Activated CD8-positive, alpha-beta T cell treated with anti-CD3 and anti-CD28 coated beads for 36 hours (primary cell): ENCODE data around the gene STIM2. TPM values are rescaled to one million over a fixed set of nuclear protein-coding genes. Genes with fewer than 3 reads are reported as not detected.

Experiments
- ATAC-seq: fragments of 200-7000 bp; cut with Tn5 transposase; one replicate; pipeline ENCODE4 v1.10.0; 2021; ENCODE audit warnings: mild to moderate bottlenecking, moderate library complexity
- CTCF ChIA-PET: fragments of 350-600 bp; sonication (Branson Sonifier 250); formaldehyde crosslinking; loops from one replicate; lab custom pipeline; 2021; ENCODE audit warnings: antibody characterized with exemption; lab: Charles Lee
- POLR2A ChIA-PET: fragments of 350-600 bp; sonication (Branson Sonifier 250); formaldehyde crosslinking; loops from one replicate; lab custom pipeline; 2021; ENCODE audit warnings: antibody characterized with exemption; lab: Charles Lee
- DNase-seq: peaks from one replicate; pipeline ENCODE4 v3.0.0-alpha.2; 2020
- H3K27ac Mint-ChIP-seq: one replicate; pipeline ENCODE4 v1.8.0; 2021; ENCODE audit warnings: mild to moderate bottlenecking, mixed read lengths
- H3K27me3 Mint-ChIP-seq: one replicate; pipeline ENCODE4 v1.8.0; 2021; ENCODE audit warnings: mixed read lengths
- H3K36me3 Mint-ChIP-seq: one replicate; pipeline ENCODE4 v1.8.0; 2021; ENCODE audit warnings: low read depth, mixed read lengths
- H3K4me1 Mint-ChIP-seq: one replicate; pipeline ENCODE4 v1.8.0; 2021; ENCODE audit warnings: low read depth, mixed read lengths
- H3K4me3 Mint-ChIP-seq: one replicate; pipeline ENCODE4 v1.8.0; 2021; ENCODE audit warnings: mild to moderate bottlenecking, moderate library complexity, mixed read lengths
- H3K9me3 Mint-ChIP-seq: one replicate; pipeline ENCODE4 v1.8.0; 2021; ENCODE audit warnings: mixed read lengths
- intact Hi-C: fragments of 100-400 bp; cut with micrococcal nuclease; formaldehyde crosslinking; loops from one replicate; pipeline ENCODE4 v1.10.0; 2022
- total RNA-seq, 2 experiments: library from RNA; stranded (reverse); gene quantifications; one replicate each; pipeline ENCODE4 v1.2.3, GENCODE V29; 2021
- TF ChIP-seq, protein P1 (sequence below): fragments of 200-600 bp; IDR thresholded peaks from one replicate; pipeline ENCODE4 v1.8.0; 2022; ENCODE audit warnings: antibody characterized with exemption, mild to moderate bottlenecking

Gene STIM2
- total RNA-seq, 2 experiments from 2014 or later, result 44.4 to 46.6 TPM

DNA sequence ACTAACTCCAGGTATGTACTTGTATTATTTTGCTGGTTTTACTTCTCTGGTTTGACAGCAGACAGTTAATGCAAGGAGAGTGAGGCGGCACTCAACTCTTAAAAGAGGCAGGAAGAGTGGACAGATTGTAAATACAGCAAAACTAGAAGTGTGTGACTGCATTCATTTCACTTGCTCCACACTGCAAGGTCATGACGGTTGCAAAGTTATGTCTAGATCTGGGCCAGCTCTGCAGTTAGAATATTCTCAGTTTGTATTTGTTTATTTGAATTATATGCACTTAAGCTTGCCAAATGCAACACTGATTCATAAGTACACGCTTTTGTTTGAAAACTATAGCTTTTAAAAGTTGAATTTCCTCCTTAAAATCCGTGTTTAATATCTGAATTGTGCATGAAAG, 148.9 kb downstream of the STIM2 start:
- ChIA-PET POLR2A (no interaction called here), CTCF (interaction anchor here (0.6 to 2.3 kb wide), 16 partner anchors 10 to 426 kb away, joined by 3 to 12 read pairs (median 4); partner anchors contain the start of gene TBC1D19)
- intact Hi-C loops, result loop anchor here (10.0 kb wide), 2 partner anchors 425 to 685 kb away; partner anchors contain the start of genes RBPJ and TBC1D19
- ATAC-seq (no peak), DNase-seq (no peak)
- Mint-ChIP-seq H3K36me3 (peaks cover 15% of the 10 kb centered on the region), H3K27ac (no peak overlapping the region), H3K4me1 (peaks cover 36% of the 10 kb centered on the region), H3K4me3 (no peak overlapping the region), H3K9me3 (no peaks in the 10 kb centered on the region), H3K27me3 (no peaks in the 10 kb centered on the region)
- TF ChIP-seq, protein P1, sequence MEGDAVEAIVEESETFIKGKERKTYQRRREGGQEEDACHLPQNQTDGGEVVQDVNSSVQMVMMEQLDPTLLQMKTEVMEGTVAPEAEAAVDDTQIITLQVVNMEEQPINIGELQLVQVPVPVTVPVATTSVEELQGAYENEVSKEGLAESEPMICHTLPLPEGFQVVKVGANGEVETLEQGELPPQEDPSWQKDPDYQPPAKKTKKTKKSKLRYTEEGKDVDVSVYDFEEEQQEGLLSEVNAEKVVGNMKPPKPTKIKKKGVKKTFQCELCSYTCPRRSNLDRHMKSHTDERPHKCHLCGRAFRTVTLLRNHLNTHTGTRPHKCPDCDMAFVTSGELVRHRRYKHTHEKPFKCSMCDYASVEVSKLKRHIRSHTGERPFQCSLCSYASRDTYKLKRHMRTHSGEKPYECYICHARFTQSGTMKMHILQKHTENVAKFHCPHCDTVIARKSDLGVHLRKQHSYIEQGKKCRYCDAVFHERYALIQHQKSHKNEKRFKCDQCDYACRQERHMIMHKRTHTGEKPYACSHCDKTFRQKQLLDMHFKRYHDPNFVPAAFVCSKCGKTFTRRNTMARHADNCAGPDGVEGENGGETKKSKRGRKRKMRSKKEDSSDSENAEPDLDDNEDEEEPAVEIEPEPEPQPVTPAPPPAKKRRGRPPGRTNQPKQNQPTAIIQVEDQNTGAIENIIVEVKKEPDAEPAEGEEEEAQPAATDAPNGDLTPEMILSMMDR, result no peak

DNA sequence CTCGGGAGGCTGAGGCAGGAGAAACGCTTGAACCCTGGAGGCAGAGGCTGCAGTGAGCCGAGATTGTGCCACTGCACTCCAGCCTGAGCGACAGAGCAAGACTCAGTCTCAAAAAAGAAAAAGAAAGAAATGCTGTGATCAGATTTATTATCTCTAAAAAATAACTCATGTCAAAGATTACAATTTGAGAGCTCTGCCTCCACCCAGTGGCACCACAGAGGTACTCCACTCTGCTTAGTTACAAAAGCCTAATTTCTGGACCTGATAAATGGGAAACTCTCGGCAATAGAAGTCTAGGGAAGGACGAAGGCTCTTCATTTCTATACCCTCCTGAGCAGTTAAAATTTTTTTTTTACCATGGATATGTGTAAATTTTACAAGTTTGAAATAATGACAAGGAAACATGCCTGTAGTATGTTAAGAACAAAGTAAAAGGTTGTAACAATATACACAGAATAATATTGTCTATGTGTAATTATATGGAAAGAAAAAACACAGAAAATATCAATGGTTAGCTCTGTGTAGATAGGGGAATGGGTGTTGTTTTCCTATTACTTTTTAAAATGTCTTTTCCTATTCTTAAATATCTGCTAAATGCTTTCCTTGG, 149.8 kb downstream of the STIM2 start:
- CTCF ChIA-PET, result interaction anchor here (0.6 to 2.3 kb wide), 18 partner anchors 9 to 511 kb away, joined by 3 to 12 read pairs (median 4); partner anchors contain the start of gene TBC1D19
- Mint-ChIP-seq H3K9me3 (no peaks in the 10 kb centered on the region), H3K36me3 (peaks cover 12% of the 10 kb centered on the region), H3K4me3 (no peak overlapping the region), H3K27ac (no peak overlapping the region), H3K27me3 (no peaks in the 10 kb centered on the region), H3K4me1 (peaks cover 28% of the 10 kb centered on the region)
- DNase-seq (peak; percentile 69), ATAC-seq (peak; percentile 86)
- TF ChIP-seq, protein P1, result peak; percentile 95
- intact Hi-C loops, result loop anchor here (5.0 kb wide), 2 partner anchors 223 to 553 kb away; no protein-coding TSS in a partner anchor
- POLR2A ChIA-PET, result interaction anchor here (1.0 kb wide), 1 partner anchor 149 kb away, joined by 3 read pairs; the partner anchor contains the start of gene STIM2

DNA sequence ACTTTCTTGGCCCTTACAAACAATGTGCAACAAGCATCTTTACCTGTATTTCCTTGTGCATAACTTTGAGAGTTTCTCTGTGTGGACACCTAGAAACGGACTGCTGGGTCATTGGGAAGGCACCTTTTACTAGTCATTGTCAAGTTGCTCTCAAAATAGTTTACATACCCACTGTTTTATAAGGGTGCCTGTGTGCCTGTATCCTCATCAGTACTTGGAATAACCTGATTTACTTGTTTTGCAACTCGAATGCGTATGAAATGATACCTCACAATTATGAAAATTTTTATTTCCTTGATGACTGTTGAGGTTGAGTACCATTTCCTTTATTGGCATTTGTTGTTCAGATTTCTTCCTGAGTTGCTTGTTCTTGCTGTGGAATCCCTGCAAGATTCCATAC, 150.8 kb downstream of the STIM2 start:
- no peak overlapping the region for H3K27ac Mint-ChIP-seq
- peaks cover 3% of the 10 kb centered on the region for H3K9me3 Mint-ChIP-seq
- CTCF ChIA-PET, result no interaction called here
- POLR2A ChIA-PET, result no interaction called here
- H3K4me1 Mint-ChIP-seq, result peaks cover 20% of the 10 kb centered on the region
- H3K36me3 Mint-ChIP-seq, result peaks cover 18% of the 10 kb centered on the region
- TF ChIP-seq, protein P1, result no peak
- H3K27me3 Mint-ChIP-seq, result no peaks in the 10 kb centered on the region
- H3K4me3 Mint-ChIP-seq, result no peak overlapping the region
- DNase-seq (no peak), ATAC-seq (no peak)
- intact Hi-C loops, result loop anchor here (5.0 kb wide), 2 partner anchors 224 to 554 kb away; no protein-coding TSS in a partner anchor

DNA sequence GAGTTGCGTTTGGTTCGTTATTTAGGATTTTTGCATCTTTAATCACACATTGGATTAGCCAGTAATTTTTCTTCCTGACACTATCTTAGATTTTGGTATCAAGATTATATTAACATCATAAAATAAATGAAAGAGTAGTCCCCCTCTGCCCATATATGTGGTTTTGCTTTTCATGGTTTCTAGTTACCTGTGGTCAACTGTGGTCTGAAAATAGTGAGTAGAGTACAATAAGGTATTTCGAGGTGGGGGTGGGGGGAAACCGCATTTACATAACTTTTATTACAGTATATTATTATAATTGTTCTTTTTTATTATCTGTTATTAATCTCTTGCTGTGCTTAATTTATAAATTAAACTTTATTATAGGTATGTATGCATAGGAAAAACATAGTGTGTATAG, 152.4 kb downstream of the STIM2 start:
- H3K4me1 Mint-ChIP-seq, result peaks cover 28% of the 10 kb centered on the region
- peaks cover 29% of the 10 kb centered on the region for H3K36me3 Mint-ChIP-seq
- no peak overlapping the region for H3K4me3 Mint-ChIP-seq
- intact Hi-C loops, result loop anchor here (5.0 kb wide), 2 partner anchors 226 to 556 kb away; no protein-coding TSS in a partner anchor
- H3K27ac Mint-ChIP-seq, result no peak overlapping the region
- TF ChIP-seq, protein P1, result no peak
- ATAC-seq, result no peak
- no peaks in the 10 kb centered on the region for H3K27me3 Mint-ChIP-seq
- no peak for DNase-seq
- H3K9me3 Mint-ChIP-seq, result peaks cover 3% of the 10 kb centered on the region
- ChIA-PET POLR2A (interaction anchor here (1.0 kb wide), 1 partner anchor 152 kb away, joined by 5 read pairs; the partner anchor contains the start of gene STIM2), CTCF (no interaction called here)

DNA sequence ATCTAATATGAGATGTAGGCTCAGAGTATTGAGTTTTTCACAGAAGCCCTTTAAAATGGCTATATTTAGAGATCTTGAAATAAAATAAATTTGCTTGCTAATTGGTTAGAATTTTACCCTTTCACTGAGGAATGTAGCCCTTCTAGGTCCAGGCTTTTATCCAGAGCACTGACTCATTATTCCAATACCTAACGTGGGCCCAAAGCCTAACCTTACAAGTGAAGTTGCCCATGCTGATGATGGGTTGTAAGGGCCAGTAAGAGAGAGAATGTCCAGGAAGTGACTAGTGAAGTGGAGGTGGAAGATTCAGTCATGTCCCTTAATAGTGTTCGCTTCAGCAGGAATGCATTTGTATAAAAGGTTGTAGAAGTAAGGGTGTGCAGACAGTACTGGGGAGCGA, 155.9 kb downstream of the STIM2 start:
- ChIA-PET CTCF (no interaction called here), POLR2A (no interaction called here)
- no peak overlapping the region for H3K4me3 Mint-ChIP-seq
- intact Hi-C loops, result no loop called here
- peaks cover 27% of the 10 kb centered on the region for H3K4me1 Mint-ChIP-seq
- DNase-seq (no peak), ATAC-seq (no peak)
- peaks cover 33% of the 10 kb centered on the region for H3K36me3 Mint-ChIP-seq
- no peak overlapping the region for H3K27ac Mint-ChIP-seq
- H3K27me3 Mint-ChIP-seq, result no peaks in the 10 kb centered on the region
- TF ChIP-seq, protein P1, result no peak
- H3K9me3 Mint-ChIP-seq, result peaks cover 3% of the 10 kb centered on the region
